NOMO-1 treated with DMSO at 0.1 percent for 48 hours (cell line): ENCODE measurements around the gene FBN1.

ENCODE experiments used
- DNase-seq: peaks from one replicate; lab custom pipeline; 2025; ENCODE audit not compliant: unreplicated experiment; lab: John Stamatoyannopoulos, UW

Gene FBN1

DNA sequence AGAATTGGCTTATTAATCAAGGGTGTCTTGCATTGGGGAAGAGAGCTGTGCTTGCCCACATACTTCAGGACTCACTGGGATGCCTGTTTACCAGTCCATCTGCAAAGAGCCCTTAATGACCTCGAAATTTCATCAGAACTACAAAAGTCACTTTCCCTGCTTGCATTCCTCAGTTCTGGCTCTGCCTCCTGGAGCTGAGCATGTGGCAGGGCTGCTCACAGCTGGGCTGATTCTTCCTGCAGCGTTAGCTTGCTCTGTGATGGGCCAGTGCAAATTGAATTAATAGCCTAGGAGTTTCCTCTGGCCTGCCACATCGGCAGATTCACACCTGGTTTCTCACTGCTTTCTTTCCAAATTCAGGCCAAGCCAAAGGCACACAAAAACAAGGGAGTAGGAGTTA, 205.4 kb downstream of the FBN1 start:
- no peak for DNase-seq

DNA sequence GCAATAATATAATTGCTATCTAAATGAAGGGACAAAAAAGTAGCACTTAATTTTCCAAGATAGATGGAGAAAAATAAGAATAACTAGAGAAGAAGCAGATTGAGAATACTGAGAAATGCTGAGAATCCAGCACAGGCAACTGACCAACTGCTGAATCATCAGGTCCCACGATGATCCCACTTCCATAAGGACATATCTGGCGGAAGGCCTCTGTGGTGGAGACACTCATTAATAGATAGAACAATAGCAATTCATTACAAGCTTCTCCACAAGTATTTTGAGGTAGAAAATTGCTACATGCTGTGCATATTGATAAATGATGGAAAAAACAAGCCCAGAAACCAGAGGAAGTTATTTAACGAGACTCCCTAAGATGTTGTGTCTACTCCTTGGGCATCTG, 208.3 kb downstream of the FBN1 start:
- no peak for DNase-seq

DNA sequence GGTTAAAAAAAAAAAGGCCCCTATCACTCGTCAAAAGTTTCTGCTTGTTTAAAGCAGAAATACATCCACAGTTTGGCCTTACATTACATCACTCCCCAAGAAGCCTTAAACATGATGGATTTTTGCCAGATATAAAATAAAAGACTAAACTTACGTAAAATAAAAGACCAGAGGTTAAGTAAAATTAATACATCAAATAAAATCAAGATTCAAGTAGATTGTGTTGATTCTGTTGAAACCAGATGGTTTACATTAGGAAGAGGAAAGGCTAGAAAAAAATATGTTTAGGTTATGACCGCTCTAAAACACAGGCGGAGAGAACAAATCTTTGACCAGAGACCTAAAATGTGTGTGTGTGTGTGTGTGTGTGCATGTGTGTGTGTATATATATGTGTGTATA, 210.2 kb downstream of the FBN1 start:
- no peak for DNase-seq

DNA sequence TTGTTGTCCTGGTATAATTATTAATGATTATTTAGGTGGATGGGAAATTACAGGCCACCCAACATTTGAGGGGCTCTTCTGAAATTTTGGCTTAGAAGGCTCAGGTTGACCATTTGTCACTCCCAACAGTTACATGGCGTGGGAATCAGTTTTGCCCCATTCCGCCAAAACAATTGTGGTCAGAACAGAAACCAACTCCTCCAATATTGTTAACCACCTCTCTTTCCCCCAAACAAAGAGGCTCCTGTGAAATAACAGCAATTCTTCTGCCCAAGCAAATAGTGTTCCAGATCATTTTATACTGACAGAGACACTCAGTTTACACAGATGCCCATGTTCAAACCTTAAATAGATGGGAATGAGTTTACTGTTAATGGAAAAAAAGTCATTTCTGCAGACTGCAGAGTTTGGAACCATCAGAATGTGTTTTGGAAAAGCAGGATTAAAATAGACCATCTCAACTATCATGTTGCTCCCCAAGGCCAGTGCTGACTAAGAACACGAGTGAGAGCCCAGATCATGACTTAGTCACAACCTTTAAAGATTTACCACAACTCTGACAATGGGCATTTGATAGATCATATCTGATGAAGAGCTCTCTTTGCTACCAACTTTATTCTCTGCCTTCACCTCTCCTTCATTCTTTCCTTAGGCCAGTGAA, 212.2 kb downstream of the FBN1 start:
- no peak for DNase-seq

DNA sequence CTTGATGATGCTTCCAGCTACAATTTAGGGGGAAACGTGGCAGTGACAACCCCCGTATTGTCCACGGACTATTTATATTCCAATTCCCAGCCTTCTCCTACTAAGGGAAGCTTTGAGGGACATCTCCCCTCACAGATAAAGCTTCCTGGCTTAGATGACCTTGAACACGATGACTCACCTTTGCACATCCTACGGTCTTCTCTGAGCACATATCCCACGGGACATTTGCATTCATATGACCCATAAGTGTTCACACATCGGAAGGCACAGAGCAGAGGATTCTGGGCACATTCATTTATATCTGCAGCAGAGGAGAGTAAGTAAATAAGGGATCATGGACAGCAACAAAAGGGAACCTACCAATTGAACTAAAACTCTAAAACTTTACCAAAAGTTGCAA, 212.8 kb downstream of the FBN1 start:
- DNase-seq = no peak

DNA sequence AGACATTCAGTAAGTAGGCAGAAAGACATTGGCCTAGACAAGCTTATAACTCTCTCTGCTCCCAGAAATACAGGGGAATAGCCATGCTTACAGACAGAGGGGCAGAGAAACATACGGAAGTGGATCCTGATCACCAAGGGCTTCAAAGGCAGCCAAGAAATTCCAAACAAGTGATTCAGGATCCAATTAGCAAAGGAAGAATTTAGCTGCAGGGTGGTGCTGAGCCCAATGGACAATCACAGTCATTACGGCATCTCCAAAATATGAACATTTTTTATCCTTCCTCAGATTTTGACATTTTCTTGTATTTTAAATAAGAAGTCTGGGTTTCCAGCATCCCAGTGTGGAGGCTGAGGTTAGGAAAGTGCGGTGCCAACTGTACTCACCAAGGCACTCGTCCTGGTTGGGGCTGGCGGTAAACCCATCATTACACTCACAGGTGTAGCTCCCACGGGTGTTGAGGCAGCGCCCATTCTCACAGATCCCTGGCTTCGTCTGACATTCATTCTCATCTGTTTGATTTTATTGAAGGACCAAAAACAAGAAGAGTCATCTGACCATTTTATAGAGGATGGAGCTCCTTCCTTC, 217.5 kb downstream of the FBN1 start:
- DNase-seq = no peak

DNA sequence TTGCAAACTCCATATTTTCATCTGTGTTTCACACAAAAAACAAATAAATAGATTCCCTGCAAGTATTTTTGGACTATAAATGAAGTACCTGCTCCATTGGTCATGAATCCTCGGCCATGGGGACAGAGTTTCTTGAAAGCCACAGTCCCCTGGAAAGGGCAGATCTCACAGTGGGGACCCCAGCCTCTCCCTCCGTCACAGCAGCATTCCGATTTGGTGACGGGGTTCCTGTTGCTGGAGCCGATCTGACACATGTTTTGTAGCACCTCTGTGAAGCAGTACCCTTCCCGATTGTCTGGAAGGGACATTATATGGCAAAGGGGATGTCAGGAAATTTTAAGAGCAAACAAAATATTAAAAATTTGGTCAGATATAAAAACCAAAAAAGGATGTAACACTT, 218.0 kb downstream of the FBN1 start:
- DNase-seq = no peak

DNA sequence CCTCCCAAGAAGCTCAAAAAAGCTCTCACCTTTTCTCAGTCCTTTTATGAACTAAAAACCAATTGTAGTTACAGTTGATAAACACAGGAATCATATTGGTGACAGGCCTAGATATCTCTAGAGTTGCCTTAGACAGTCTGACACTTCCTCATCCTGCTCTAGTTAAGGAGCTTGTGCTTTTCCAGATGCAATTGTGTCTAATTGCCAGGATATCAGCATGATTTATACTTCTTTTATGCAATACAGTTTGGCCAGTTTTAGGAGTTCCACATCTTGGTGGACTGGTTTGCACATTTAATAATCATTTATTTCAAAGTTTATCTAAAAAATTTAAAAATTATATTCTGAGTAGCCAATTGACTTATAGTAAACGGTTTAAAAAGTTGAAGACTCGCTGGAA, 218.6 kb downstream of the FBN1 start:
- no peak for DNase-seq

DNA sequence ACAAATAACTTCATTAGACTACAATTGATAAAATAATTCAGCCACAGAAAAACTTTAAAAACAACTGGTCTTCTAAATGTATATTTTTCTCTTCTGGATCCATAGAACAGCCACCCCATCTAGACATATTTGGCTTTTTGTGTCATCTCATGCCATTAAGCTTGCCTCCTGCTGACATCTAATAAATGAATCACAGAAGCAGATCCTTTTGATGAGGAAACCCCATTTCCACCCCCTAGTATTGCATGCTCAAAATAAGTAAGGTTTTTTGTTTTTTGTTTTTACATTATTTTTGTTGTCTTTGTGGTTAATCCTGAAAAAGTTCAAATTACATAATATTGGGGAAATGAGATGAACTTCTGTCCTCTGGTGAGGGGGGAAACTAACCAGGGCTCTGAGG, 219.5 kb downstream of the FBN1 start:
- DNase-seq = no peak

DNA sequence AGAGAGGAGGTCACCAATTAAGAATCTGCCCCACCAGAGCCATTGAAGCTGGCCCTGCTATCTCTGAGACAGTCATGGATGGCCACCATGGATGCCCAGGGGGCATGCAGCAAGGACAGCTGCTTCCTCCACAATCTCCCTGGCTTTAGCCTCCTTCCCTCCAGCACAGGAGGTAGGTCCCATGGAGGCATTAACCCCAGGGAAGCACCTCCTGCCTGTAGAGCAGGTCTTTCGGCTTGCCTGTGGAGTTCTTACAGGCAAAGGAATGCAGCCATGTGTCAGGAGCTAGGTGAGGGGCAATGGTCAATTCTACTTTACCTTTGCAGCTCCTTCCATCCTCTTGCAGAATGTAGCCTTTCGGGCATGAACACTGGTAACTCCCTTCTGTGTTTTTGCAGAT, 220.5 kb downstream of the FBN1 start:
- no peak for DNase-seq

DNA sequence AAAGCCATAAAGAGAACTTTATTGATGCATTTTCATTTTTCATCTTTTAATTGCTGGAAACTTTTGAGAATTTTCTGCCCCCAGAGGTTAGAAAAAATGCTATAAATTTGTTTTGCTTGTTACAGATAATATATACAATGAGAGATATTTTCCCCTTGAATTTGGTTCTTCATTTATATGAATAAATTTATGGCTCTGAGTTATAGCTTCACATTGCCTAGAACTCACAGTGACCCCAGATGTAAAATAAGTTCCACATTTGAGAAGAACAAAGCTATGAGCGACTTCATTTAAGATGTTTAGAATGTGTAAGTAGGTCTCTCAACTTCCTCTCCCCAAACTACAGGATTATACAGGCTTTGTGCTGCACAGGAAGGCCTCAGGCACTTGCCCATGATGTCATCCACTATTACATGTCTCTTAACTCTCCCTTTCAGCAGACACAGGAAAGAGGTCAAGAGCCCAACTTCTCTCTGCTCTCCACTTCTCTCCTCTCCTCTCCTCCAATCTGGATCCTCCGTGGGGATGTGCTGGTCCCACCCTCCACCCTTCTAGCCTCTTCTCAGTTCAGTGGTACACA, 221.5 kb downstream of the FBN1 start:
- DNase-seq = peak; percentile 44

DNA sequence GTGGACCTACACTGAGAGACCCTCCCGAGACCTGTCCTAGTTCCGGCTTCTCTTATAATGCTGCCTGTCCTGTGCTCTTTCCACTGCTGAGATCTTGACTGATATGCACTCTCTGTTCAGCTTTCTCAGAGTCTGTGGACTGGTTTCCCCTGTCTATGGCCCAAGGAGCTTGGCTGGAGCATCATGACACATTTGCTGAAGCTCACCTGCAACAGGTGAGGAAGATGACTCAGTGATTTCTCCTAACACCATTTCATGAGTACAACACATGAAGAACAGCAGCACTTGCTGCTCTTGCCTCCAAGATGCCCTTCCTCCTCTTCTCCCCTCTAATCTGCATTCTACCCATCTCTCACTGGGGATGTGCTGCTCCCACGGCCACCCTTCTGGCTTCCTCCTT, 222.2 kb downstream of the FBN1 start:
- no peak for DNase-seq

DNA sequence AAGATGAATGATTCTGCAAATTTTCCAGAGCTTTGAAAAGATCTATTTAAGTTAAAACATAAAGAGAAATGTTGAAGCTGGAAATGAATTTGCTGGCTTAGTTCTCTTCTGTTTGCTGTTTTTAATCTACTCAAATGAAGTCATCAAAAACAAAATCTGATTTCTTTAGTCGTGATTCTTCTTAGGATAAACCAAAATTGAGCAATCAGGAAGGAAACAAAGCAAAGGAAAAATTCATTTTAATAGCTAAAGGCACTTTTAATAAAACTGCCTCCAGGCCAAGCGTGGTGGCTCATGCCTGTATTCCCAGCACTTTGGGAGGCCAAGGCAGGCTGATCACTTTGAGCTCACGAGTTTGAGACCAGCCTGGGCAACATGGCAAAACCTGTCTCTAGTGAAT, 223.1 kb downstream of the FBN1 start:
- no peak for DNase-seq

DNA sequence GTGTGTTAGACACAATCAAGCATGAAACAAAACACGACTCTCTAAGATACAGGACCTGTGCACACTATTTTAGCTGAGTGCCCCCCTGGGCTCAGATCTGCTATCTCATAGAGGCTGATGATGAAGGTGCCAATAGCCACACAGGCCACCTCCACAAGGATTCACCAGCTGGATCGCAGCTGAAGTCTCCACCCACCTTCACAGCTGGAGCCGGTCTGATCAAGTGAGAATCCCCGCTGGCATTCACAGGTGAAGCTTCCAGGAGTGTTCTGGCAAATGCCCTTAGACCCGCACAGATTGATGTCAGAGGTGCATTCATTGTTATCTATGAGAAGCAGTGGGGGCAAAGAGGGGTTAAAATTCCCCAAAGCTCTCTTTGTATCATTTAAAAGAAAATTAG, 224.1 kb downstream of the FBN1 start:
- DNase-seq = no peak

DNA sequence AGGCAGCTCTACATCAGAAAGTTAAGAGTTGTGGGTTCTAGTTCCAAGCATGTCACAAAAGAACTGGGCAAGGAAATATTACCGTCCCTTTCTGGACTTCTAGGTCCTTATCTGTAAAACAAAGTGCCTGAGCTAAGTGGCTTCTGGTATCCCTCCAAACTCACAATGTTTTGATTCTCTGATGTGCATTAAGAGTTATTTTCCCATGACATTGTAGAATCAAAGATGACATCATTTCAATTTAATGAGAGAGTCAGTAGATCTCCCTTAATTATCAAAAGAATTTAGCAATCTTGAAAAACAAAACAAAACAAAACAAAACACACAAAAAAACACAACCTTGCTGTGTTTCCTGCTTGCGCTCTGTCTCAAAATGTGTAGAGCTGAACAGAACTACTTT, 225.6 kb downstream of the FBN1 start:
- DNase-seq = no peak

DNA sequence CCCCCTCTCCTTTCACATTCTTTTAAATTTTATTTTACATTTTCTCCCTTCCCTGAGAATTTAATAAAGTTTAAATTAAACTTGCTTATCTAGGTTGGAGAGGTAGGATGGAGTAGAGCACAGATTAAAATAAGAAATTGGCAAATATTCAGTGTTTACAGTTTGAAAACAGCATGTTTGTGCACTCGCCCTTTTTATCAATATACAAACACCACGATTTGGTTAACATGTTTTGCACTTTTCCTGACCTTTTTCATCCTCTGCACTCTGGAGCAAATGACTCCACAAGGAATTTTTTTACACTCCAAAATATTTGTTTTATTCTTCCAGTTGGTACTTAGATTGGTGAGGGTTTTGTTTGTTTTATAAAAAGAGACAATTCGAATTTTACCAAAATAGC, 227.2 kb downstream of the FBN1 start:
- DNase-seq = no peak

DNA sequence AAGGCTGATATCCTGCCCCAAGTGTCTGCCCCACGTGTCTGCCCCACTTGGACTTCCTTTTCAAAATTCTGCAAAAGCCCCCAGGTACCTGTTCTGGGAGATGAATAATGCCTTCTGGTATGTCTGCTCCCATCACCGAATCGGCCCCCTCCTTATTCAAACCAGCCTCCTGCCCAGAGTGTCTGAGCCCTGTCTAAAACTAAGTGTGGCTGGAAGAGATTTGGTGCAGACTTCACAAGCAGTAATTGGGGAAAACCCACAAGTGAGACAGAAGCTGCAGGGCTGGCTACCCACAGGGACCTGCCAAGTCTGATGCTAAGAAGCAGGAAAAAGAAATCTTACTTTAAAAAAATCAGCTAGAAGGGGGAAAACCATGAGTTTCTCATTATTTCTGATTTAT, 229.2 kb downstream of the FBN1 start:
- DNase-seq = no peak

DNA sequence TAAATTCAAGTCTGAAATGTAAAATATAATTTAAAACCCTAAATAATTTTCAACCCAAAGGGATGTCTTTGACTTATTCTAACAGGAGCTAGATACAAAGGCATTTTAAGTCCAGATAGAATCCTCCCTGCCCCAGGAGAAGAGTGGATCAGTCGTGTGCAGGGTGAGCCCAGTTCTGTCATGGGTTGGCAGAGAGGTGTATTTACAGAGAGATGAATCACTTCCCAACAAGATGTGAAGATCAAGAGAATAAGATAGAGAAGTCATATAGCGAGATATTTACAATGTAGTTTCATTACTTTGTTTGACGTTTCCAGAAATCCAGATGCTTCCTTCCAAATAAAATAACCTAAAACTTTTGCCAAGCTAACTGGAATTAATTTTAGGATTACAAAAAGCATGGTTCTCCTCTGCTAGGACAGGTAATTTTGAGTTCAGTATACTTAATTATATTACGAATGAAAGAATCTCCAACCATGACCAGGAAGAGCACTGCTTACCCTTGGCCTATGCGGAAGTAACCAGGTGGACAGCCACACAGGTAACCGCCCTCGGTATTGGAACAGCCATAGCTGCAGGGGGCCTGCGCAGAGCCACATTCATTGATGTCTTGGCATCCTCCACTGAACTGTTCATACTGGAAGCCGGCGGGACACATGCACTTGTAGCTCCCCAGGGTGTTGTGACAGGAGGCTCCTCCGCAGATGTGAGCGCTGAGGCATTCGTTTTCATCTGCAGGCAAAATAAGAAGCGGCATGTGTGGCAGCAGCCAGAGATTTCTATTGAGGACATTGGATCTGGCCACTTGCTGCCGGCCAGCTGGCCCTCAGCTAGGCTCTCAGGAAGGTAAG, 230.2 kb downstream of the FBN1 start:
- DNase-seq = no peak

DNA sequence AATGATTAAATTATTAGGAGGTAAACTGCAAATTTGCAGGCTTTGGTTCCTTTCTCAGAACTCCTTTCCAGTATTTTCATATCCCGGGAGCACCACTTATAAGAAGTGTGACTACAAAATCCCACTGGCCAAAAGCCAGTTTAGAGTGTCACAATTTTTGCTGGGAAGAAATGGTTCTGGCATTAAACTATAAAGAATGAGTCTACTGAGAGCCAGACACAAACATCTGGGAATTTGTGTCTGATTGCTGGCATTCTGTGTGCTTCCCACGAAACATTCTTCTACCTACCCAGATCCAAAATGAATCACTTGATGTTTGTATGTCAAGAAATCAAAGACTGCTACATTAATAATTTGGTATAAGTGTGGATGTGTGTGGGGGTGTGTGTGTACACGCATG, 231.5 kb downstream of the FBN1 start:
- DNase-seq = no peak

DNA sequence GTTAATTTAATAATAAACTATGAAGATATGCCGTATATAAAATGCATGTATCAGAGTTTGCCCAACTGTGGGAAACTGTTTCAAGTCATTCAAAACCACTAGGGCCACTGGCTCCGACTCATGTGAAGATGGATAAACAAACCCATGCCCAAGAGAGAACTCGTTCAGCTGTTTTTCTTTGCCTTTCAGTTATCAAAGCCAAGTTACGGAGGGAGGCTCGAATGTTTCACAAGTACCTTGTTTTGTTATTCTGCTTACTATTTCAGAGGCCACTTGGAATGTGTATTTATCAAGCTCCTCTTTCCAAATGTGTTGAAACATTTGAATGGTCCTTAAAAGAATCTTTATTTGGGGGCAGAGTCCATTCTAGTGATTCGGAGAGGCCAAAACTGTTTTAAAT, 232.2 kb downstream of the FBN1 start:
- DNase-seq = no peak

DNA sequence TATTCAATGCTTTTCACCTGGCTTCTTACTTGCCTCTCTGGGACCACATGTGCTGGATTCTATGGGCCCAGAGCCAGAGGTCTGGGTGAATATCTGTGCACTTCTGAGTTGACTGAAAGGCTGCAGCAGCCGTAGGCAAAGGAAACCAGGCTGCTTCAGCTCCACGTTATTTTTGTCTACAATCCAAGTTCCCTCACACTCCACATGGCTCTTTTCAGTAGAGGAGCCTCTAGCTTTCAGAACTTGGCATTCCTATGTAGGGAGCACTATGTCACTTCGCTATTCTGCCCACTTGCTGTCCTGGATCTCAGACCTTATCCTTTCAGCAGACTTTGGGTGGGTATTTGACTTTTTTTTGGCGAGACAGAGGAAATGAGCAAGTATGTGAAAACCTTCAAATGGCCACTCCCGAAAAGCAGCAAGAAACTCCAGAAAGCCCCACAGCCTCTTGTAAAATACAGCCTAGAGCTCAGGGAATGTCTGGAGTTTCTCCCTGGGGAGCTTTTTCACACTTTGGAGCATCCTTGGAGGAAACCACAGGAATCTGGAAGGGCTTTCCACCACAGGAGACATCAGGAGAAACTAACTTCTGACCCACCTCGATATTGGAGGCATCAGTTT, 233.4 kb downstream of the FBN1 start:
- DNase-seq = no peak

DNA sequence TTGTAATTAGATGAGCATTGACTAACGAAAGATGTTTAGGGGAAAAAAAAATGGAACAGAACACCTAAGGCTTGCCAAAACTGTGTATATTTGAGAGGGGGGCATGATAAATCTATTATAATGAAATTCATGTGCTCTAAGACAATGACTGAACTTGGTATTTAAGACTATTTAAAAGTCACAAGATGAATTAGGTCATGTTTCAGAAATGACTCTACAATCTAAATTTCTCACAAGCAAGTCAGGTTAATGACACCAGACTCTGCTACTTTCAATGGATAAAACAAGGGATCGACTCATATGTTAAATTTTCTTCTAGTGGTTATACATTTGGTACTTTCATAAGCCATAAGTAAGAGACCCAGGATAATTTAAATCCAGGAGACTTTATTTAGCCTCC, 235.9 kb downstream of the FBN1 start:
- DNase-seq = no peak
